Right renal pelvis (tissue), 4 donors: ENCODE data around the gene RNF157. TPM values are rescaled to one million over a fixed set of nuclear protein-coding genes. Genes with fewer than 3 reads are reported as not detected.
"Not testable (repeated sequence)": the region's sequence is repeated elsewhere in the genome, so short reads cannot be mapped to it uniquely, and the experiment has no call there.

Source experiments
- DNase-seq, 4 donors: peaks; one replicate each; pipeline ENCODE4 v3.0.0-alpha.2; 2013; ENCODE audit warnings: low read depth in 4 of 4, low spot score in 3 of 4, missing footprints in 1 of 4
- polyA plus RNA-seq, 4 donors: library from polyadenylated mRNA; unstranded; fragments of 120-200 nt; gene quantifications; one replicate each; pipeline ENCODE4 v1.2.1, GENCODE V29; 2013; ENCODE audit not compliant: insufficient read length in 4 of 4

RNF157 gene
- polyA plus RNA-seq, 4 donors: 25.0 to 27.1 (median 26.6) TPM

- DNase-seq: no peak
Measured at GRCh38 chr17:76195281-76196096, 44.8 kb downstream of the RNF157 start.

- DNase-seq: no peak
Measured at GRCh38 chr17:76193591-76193990, 46.7 kb downstream of the RNF157 start.

- no peak for DNase-seq
Measured at GRCh38 chr17:76191896-76192295, 48.4 kb downstream of the RNF157 start.

GRCh38 chr17:76189741-76190140, 50.6 kb downstream of the RNF157 start:
- no peak for DNase-seq

GRCh38 chr17:76189247-76189646, 51.0 kb downstream of the RNF157 start:
- no peak for DNase-seq

GRCh38 chr17:76188213-76189016, 51.9 kb downstream of the RNF157 start:
- no peak for DNase-seq

- not testable (repeated sequence) for DNase-seq
Measured at GRCh38 chr17:76186774-76187173, 53.5 kb downstream of the RNF157 start.

GRCh38 chr17:76184290-76184689, 56.0 kb downstream of the RNF157 start:
- no peak for DNase-seq

- peak; percentile 78 to 85 (median 80) for DNase-seq
Measured at GRCh38 chr17:76182016-76182764, 58.1 kb downstream of the RNF157 start.

GRCh38 chr17:76179496-76180467, 60.5 kb downstream of the RNF157 start:
- DNase-seq: no peak

- no peak for DNase-seq
Measured at GRCh38 chr17:76178124-76178523, 62.2 kb downstream of the RNF157 start.

- DNase-seq: no peak
Measured at GRCh38 chr17:76176701-76177574, 63.4 kb downstream of the RNF157 start.

- no peak for DNase-seq
Measured at GRCh38 chr17:76174037-76174436, 66.3 kb downstream of the RNF157 start.

GRCh38 chr17:76173474-76173873, 66.8 kb downstream of the RNF157 start:
- no peak for DNase-seq

GRCh38 chr17:76171706-76172105, 68.6 kb downstream of the RNF157 start:
- DNase-seq: no peak

- DNase-seq: no peak
Measured at GRCh38 chr17:76170114-76170513, 70.2 kb downstream of the RNF157 start.

GRCh38 chr17:76166906-76167305, 73.4 kb downstream of the RNF157 start:
- no peak for DNase-seq

GRCh38 chr17:76166168-76166567, 74.1 kb downstream of the RNF157 start:
- no peak for DNase-seq

- DNase-seq: no peak
Measured at GRCh38 chr17:76164331-76164730, 76.0 kb downstream of the RNF157 start.
